Measurements from ENCODE around the gene FGFR2. TPM values are rescaled to one million over a fixed set of nuclear protein-coding genes. Genes with fewer than 3 reads are reported as not detected.

The FGFR2 gene
- total RNA-seq, 1 donor from 2014 or later, result 15.3 TPM

GRCh38 chr10:121493521-121493920 is 104.7 kb downstream of the FGFR2 start:
- no peaks in the 10 kb centered on the region for H3K4me1 Mint-ChIP-seq (ENCODE audit: unreplicated experiment)
- no peaks in the 10 kb centered on the region for H3K36me3 Mint-ChIP-seq (ENCODE audit: low read depth, unreplicated experiment)
- DNase-seq (ENCODE audit: low spot score), result no peak
- no peak overlapping the region for H3K27ac Mint-ChIP-seq (ENCODE audit: unreplicated experiment)
- H3K27me3 Mint-ChIP-seq (ENCODE audit: unreplicated experiment), result no peaks in the 10 kb centered on the region
- H3K9me3 Mint-ChIP-seq (ENCODE audit: unreplicated experiment), result no peaks in the 10 kb centered on the region
- TF ChIP-seq CTCF (IDR thresholded peaks at IDR 0.05; ENCODE audit: unreplicated experiment), result no peak
- no peak overlapping the region for H3K4me3 Mint-ChIP-seq (ENCODE audit: unreplicated experiment)

GRCh38 chr10:121490871-121491519 is 107.2 kb downstream of the FGFR2 start:
- H3K4me1 Mint-ChIP-seq (ENCODE audit: unreplicated experiment), result no peaks in the 10 kb centered on the region
- no peak for TF ChIP-seq CTCF (IDR thresholded peaks at IDR 0.05; ENCODE audit: unreplicated experiment)
- H3K27me3 Mint-ChIP-seq (ENCODE audit: unreplicated experiment), result no peaks in the 10 kb centered on the region
- peaks cover under 1% of the 10 kb centered on the region for H3K36me3 Mint-ChIP-seq (ENCODE audit: low read depth, unreplicated experiment)
- H3K4me3 Mint-ChIP-seq (ENCODE audit: unreplicated experiment), result no peak overlapping the region
- H3K27ac Mint-ChIP-seq (ENCODE audit: unreplicated experiment), result no peak overlapping the region
- no peak for DNase-seq (ENCODE audit: low spot score)
- no peaks in the 10 kb centered on the region for H3K9me3 Mint-ChIP-seq (ENCODE audit: unreplicated experiment)

GRCh38 chr10:121485436-121486139 is 112.7 kb downstream of the FGFR2 start:
- Mint-ChIP-seq H3K36me3 (ENCODE audit: low read depth, unreplicated experiment) (peaks cover 12% of the 10 kb centered on the region), H3K27ac (ENCODE audit: unreplicated experiment) (no peak overlapping the region)

GRCh38 chr10:121484816-121485215 is 113.4 kb downstream of the FGFR2 start:
- H3K4me1 Mint-ChIP-seq (ENCODE audit: unreplicated experiment), result peaks cover 6% of the 10 kb centered on the region
- peaks cover 12% of the 10 kb centered on the region for H3K36me3 Mint-ChIP-seq (ENCODE audit: low read depth, unreplicated experiment)
- H3K27me3 Mint-ChIP-seq (ENCODE audit: unreplicated experiment), result peaks cover 2% of the 10 kb centered on the region
- H3K27ac Mint-ChIP-seq (ENCODE audit: unreplicated experiment), result no peak overlapping the region
- DNase-seq (ENCODE audit: low spot score), result no peak
- H3K4me3 Mint-ChIP-seq (ENCODE audit: unreplicated experiment), result no peak overlapping the region
- no peaks in the 10 kb centered on the region for H3K9me3 Mint-ChIP-seq (ENCODE audit: unreplicated experiment)
- no peak for TF ChIP-seq CTCF (IDR thresholded peaks at IDR 0.05; ENCODE audit: unreplicated experiment)

More at GRCh38 chr10:121485436-121486139, 112.7 kb downstream of the FGFR2 start:
- TF ChIP-seq CTCF (IDR thresholded peaks at IDR 0.05; ENCODE audit: unreplicated experiment), result no peak
- no peak for DNase-seq (ENCODE audit: low spot score)
- Mint-ChIP-seq H3K4me1 (ENCODE audit: unreplicated experiment) (peaks cover 6% of the 10 kb centered on the region), H3K9me3 (ENCODE audit: unreplicated experiment) (no peaks in the 10 kb centered on the region), H3K4me3 (ENCODE audit: unreplicated experiment) (no peak overlapping the region), H3K27me3 (ENCODE audit: unreplicated experiment) (peaks cover 2% of the 10 kb centered on the region)

- H3K9me3 Mint-ChIP-seq (ENCODE audit: unreplicated experiment), result no peaks in the 10 kb centered on the region
- TF ChIP-seq CTCF (IDR thresholded peaks at IDR 0.05; ENCODE audit: unreplicated experiment), result no peak
- peaks cover 2% of the 10 kb centered on the region for H3K27me3 Mint-ChIP-seq (ENCODE audit: unreplicated experiment)
- no peak overlapping the region for H3K27ac Mint-ChIP-seq (ENCODE audit: unreplicated experiment)
- no peak overlapping the region for H3K4me3 Mint-ChIP-seq (ENCODE audit: unreplicated experiment)
- no peak for DNase-seq (ENCODE audit: low spot score)
- H3K36me3 Mint-ChIP-seq (ENCODE audit: low read depth, unreplicated experiment), result peaks cover 12% of the 10 kb centered on the region
- peaks cover 6% of the 10 kb centered on the region for H3K4me1 Mint-ChIP-seq (ENCODE audit: unreplicated experiment)
Observed at GRCh38 chr10:121484401-121484800, 113.8 kb downstream of the FGFR2 start.
